RWPE1 (cell line): Measurements from ENCODE around the gene S100A10.

Experiments used
- CTCF ChIA-PET: fragments of 350-600 bp; sonication (Branson Sonifier 250); formaldehyde crosslinking; extraction: SDS; loops from one replicate; lab custom pipeline; 2021; lab: Yijun Ruan, JAX
- POLR2A ChIA-PET: fragments of 400-600 bp; formaldehyde crosslinking; extraction: SDS; loops from one replicate; lab custom pipeline; 2020; ENCODE audit warnings: antibody characterized with exemption; ENCODE audit not compliant: low non-redundant PET; lab: Yijun Ruan, JAX
- DNase-seq: peaks from one replicate; pipeline ENCODE4 v3.0.0; 2012; ENCODE audit warnings: low spot score
- H3K27ac ChIP-seq: fragments of 450-650 bp; 2 replicates; pipeline ENCODE4 v1.5.1; 2017
- TF ChIP-seq, protein P1 (sequence below): fragments of 450-650 bp; conservative IDR thresholded peaks from 2 replicates; pipeline ENCODE4 v1.5.1; 2017; ENCODE audit warnings: low read depth, mild to moderate bottlenecking

Gene S100A10

DNA sequence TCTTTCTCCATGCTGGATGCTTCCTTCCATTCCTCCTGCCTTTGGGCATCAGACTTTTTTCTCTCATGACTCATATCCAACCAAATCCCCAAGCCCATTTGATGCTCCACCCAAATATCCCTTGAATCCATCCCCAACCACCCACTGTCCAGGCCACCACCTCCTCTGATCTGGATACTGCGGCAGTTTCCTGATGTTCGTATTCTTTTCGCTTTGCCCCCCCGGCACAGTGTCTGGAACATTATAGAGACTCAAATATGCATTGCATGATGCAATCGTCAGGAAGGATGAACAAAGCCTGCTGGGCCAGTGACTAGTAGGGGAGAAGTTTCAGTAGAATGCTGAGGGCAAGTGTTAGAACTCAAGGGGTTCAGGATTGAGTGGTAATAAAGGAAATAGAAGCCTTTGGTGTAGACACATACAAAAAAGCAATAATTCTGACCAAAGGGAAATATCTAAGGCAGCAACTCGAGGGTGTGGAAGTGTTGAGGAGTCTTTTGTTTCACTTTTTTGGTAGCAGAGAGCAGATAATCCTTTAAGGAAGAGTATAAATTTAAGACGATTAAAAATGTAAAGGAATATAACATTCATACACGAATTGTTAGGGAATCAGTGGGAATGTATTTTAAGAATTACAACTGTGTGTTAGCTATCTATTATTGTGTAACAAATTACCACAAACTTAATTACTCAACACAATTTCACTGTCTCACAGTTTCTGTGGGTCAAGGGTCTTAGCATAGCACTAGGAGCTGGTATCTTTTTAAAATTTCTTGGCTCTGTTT, 35.7 kb upstream of the S100A10 start:
- TF ChIP-seq, protein P1, sequence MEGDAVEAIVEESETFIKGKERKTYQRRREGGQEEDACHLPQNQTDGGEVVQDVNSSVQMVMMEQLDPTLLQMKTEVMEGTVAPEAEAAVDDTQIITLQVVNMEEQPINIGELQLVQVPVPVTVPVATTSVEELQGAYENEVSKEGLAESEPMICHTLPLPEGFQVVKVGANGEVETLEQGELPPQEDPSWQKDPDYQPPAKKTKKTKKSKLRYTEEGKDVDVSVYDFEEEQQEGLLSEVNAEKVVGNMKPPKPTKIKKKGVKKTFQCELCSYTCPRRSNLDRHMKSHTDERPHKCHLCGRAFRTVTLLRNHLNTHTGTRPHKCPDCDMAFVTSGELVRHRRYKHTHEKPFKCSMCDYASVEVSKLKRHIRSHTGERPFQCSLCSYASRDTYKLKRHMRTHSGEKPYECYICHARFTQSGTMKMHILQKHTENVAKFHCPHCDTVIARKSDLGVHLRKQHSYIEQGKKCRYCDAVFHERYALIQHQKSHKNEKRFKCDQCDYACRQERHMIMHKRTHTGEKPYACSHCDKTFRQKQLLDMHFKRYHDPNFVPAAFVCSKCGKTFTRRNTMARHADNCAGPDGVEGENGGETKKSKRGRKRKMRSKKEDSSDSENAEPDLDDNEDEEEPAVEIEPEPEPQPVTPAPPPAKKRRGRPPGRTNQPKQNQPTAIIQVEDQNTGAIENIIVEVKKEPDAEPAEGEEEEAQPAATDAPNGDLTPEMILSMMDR = no peak
- ChIA-PET POLR2A (no interaction called here), CTCF (no interaction called here)
- peak overlapping the region; percentile 64 for H3K27ac ChIP-seq
- DNase-seq = peak; percentile 35

DNA sequence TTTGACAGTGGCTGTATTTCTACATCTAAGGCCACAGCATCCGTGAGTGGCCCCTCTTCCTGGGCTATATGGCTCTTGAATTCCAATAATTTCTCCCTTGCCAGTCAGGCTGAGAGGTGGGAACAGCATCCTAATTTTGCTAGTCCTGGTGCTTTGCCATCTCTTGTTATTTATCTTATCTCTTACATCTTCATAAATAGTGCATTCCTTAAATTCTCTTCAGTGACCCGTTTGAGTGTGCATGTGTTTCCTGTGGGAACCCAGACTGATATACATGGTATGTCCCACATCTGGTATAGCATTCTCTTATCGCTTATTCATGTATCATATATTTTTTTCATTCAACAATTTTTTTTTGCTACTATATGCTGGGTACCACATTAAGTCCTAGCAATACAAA, 33.2 kb upstream of the S100A10 start:
- TF ChIP-seq, protein P1 = no peak
- DNase-seq = no peak
- ChIA-PET CTCF (no interaction called here), POLR2A (no interaction called here)
- H3K27ac ChIP-seq = no peak overlapping the region

DNA sequence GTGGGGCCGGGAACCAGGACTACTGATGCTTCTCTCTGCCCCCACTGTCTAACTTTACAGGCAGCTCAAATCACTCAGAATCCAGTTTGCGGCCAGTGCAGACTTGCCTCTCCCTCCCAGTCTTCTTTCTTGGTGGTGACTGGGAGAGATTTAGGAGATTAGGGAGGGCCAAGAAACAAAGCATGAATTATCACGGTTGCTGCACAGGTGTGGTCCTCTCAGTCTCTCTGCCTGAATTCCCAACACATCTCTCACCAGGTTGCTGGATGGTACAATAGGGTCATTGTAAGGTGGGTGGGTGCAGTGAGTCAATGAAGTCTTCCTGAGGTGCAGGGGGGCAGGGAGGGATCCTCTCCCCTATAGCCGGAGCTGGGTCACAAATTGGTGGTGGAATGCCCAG, 30.6 kb upstream of the S100A10 start:
- DNase-seq = peak; percentile 83
- peak overlapping the region; percentile 85 for H3K27ac ChIP-seq
- CTCF ChIA-PET = interaction anchor here (1.1 to 1.6 kb wide), 2 partner anchors 10 to 23 kb away, joined by 5 to 6 read pairs; no protein-coding TSS in a partner anchor
- TF ChIP-seq, protein P1 = no peak
- POLR2A ChIA-PET = no interaction called here

DNA sequence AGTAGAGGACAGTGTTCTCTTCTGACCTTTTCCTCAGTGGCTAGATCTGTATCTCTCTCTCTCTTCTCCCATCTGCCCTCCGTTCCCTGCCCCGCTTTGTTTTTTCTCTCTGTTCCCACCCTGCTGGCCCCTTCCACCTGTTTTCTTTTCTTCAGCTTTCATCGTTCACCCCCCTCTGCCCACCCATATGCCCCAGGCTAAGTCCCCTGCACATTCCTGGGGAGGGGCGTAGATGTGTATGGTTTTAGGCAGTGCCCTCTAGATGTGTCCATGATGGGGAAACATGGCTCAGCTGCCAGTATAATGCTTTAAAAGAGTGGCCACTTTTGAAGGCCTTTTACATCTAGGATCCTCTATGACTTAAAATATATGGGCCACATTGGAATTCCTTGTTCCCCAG, 29.6 kb upstream of the S100A10 start:
- ChIA-PET POLR2A (no interaction called here), CTCF (interaction anchor here (0.6 to 1.6 kb wide), 2 partner anchors 11 to 454 kb away, joined by 5 to 6 read pairs; no protein-coding TSS in a partner anchor)
- H3K27ac ChIP-seq = peak overlapping the region; percentile 85
- TF ChIP-seq, protein P1 = no peak
- no peak for DNase-seq

DNA sequence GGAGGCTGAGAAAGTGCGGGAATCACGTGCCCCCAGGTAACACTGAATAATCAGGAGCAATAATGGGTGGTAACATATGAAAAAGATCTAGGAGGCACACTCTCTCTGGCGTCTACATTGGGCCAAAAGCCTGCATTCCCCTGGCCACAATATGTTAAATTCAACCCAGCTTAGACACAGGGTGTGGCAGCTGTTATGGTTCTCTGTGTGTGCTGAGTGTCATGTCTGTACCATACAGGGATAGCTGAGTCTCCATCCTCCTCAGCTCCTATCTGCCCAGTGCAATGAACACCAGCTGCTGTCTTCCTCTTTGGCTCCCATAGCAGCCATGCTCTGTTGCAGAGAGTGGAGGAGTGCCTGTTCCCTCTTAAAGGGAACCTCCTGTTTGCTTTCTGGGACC, 28.8 kb upstream of the S100A10 start:
- ChIA-PET POLR2A (no interaction called here), CTCF (no interaction called here)
- TF ChIP-seq, protein P1 = no peak
- no peak for DNase-seq
- no peak overlapping the region for H3K27ac ChIP-seq

DNA sequence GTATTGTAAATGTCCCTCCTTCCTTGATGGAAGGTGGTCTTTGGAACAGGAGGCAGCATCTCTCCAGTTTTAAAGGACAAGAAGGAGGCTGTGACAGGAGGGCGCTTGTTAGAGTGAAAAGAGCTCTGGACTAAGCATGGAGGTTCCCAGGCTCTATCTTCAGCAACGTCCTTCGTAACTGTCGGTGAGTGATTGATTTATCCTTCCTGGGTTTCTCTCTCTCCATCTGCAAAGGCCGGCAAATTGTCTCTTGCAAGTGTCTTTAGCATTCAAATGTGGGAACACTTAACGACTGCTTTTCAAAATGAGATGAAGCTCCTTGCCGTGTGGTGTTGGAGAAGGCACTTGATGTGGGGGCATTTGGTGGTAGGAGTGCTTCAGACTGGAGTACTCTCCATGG, 27.9 kb upstream of the S100A10 start:
- ChIA-PET POLR2A (no interaction called here), CTCF (interaction anchor here (0.5 kb wide), 1 partner anchor 788 kb away, joined by 3 read pairs; no protein-coding TSS in a partner anchor)
- DNase-seq = no peak
- TF ChIP-seq, protein P1 = no peak
- no peak overlapping the region for H3K27ac ChIP-seq
